Neural cell (in vitro differentiated cells): ENCODE measurements around the gene SYNRG. TPM values are rescaled to one million over a fixed set of nuclear protein-coding genes. Genes with fewer than 3 reads are reported as not detected.

ENCODE experiments used
- H2AFZ ChIP-seq: fragments of 200-600, 300-800 bp; sonication (generic), shearing (Covaris generic); 2 replicates; pipeline ENCODE4 v1.6.0; 2014; ENCODE audit warnings: low read depth, mild to moderate bottlenecking, antibody characterized with exemption, low read length, moderate library complexity
- H3F3A ChIP-seq: fragments of 200-600 bp; shearing (Covaris generic); 2 replicates; pipeline ENCODE4 v1.6.1; 2016; ENCODE audit warnings: mild to moderate bottlenecking, moderate library complexity, mixed read lengths, antibody characterized with exemption, low read length; ENCODE audit not compliant: insufficient read depth, poor library complexity, severe bottlenecking
- H3K27ac ChIP-seq: fragments of 200-600, 300-800 bp; sonication (generic), shearing (Covaris generic); 2 replicates; pipeline ENCODE4 v1.5.1; 2014; ENCODE audit warnings: mild to moderate bottlenecking, low read length, moderate library complexity
- H3K27me3 ChIP-seq: fragments of 300-800, 200-600 bp; sonication (generic), shearing (Covaris generic); 2 replicates; pipeline ENCODE4 v1.6.0; 2014; ENCODE audit warnings: mild to moderate bottlenecking, low read depth, low read length, moderate library complexity; ENCODE audit not compliant: insufficient read depth
- H3K36me3 ChIP-seq: fragments of 300-800, 200-600 bp; sonication (generic), shearing (Covaris generic); 2 replicates; pipeline ENCODE4 v1.5.1; 2014; ENCODE audit warnings: mild to moderate bottlenecking, antibody characterized with exemption, low read length, moderate library complexity; ENCODE audit not compliant: insufficient read depth
- H3K4me2 ChIP-seq: fragments of 300-800, 200-600 bp; sonication (generic), shearing (Covaris generic); 2 replicates; pipeline ENCODE4 v1.6.0; 2014; ENCODE audit warnings: mild to moderate bottlenecking, low read length
- H3K4me3 ChIP-seq: fragments of 300-800, 200-600 bp; sonication (generic), shearing (Covaris generic); 2 replicates; pipeline ENCODE4 v1.5.1; 2014; ENCODE audit warnings: mild to moderate bottlenecking, low read length, moderate library complexity
- H3K79me2 ChIP-seq: fragments of 200-600 bp; shearing (Covaris generic); replicated peaks from 2 replicates; pipeline ENCODE4 v1.6.0; 2014; ENCODE audit warnings: mild to moderate bottlenecking, low read length, moderate library complexity; ENCODE audit not compliant: insufficient read depth
- H3K9ac ChIP-seq: fragments of 300-800, 200-600 bp; sonication (generic), shearing (Covaris generic); 2 replicates; pipeline ENCODE4 v1.6.1; 2016; ENCODE audit warnings: mild to moderate bottlenecking, low read length, mixed read lengths
- H3K9me2 ChIP-seq: fragments of 200-600 bp; shearing (Covaris generic); 2 replicates; pipeline ENCODE4 v1.6.1; 2016; ENCODE audit warnings: mild to moderate bottlenecking, low read length, mixed read lengths; ENCODE audit not compliant: insufficient read depth
- H3K9me3 ChIP-seq: fragments of 200-600, 300-800 bp; sonication (generic), shearing (Covaris generic); 2 replicates; pipeline ENCODE4 v1.6.1; 2016; ENCODE audit warnings: mild to moderate bottlenecking, mixed run types, low read length, moderate library complexity, mixed read lengths
- H4K20me1 ChIP-seq: fragments of 200-600 bp; shearing (Covaris generic); 2 replicates; pipeline ENCODE4 v1.6.1; 2016; ENCODE audit warnings: mild to moderate bottlenecking, mixed run types; ENCODE audit not compliant: insufficient read depth
- EP300 ChIP-seq: fragments of 450-650 bp; conservative IDR thresholded peaks from 2 replicates; pipeline ENCODE4 v1.6.1; 2014; ENCODE audit warnings: antibody characterized with exemption, mild to moderate bottlenecking, moderate library complexity; ENCODE audit not compliant: poor library complexity, severe bottlenecking
- EZH2 ChIP-seq: fragments of 200-600, 300-800 bp; shearing (Covaris generic), sonication (generic); IDR thresholded peaks from 2 replicates; pipeline ENCODE4 v1.6.1; 2014; ENCODE audit warnings: antibody characterized with exemption, low read length, borderline replicate concordance, mild to moderate bottlenecking; ENCODE audit not compliant: insufficient read depth, poor library complexity, severe bottlenecking
- MXI1 ChIP-seq: fragments of 450-650 bp; conservative IDR thresholded peaks from 2 replicates; pipeline ENCODE4 v1.6.1; 2014; ENCODE audit warnings: antibody characterized with exemption, mild to moderate bottlenecking; ENCODE audit not compliant: poor library complexity, severe bottlenecking
- POLR2AphosphoS5 ChIP-seq: IDR thresholded peaks from 2 replicates; pipeline ENCODE4 v1.6.1; 2012
- RAD21 ChIP-seq: fragments of 450-650 bp; conservative IDR thresholded peaks from 2 replicates; pipeline ENCODE4 v1.6.1; 2014; ENCODE audit warnings: antibody characterized with exemption, mild to moderate bottlenecking, moderate library complexity
- SMC3 ChIP-seq: fragments of 450-650 bp; conservative IDR thresholded peaks from 2 replicates; pipeline ENCODE4 v1.6.1; 2014; ENCODE audit warnings: antibody characterized with exemption, mild to moderate bottlenecking, moderate library complexity; ENCODE audit not compliant: poor library complexity
- TAF1 ChIP-seq: IDR thresholded peaks from 2 replicates; pipeline ENCODE4 v1.6.1; 2012; ENCODE audit warnings: low read depth
- polyA plus RNA-seq: library from polyadenylated mRNA; depleted of rRNA; stranded (reverse); fragments of >200 nt; gene quantifications from 2 replicates; pipeline ENCODE4 v1.2.3, GENCODE V29; 2014
- TF ChIP-seq, protein P1 (sequence below): IDR thresholded peaks from 2 replicates; pipeline ENCODE4 v1.6.1; 2012; ENCODE audit warnings: borderline replicate concordance
- TF ChIP-seq, protein P2 (sequence below): fragments of 450-650 bp; IDR thresholded peaks from 2 replicates; pipeline ENCODE4 v1.5.1; 2014; ENCODE audit warnings: antibody characterized with exemption, mild to moderate bottlenecking, moderate library complexity; ENCODE audit not compliant: poor library complexity, severe bottlenecking

The SYNRG gene
- polyA plus RNA-seq, 1 donor from 2014 or later: 16.1 TPM

DNA sequence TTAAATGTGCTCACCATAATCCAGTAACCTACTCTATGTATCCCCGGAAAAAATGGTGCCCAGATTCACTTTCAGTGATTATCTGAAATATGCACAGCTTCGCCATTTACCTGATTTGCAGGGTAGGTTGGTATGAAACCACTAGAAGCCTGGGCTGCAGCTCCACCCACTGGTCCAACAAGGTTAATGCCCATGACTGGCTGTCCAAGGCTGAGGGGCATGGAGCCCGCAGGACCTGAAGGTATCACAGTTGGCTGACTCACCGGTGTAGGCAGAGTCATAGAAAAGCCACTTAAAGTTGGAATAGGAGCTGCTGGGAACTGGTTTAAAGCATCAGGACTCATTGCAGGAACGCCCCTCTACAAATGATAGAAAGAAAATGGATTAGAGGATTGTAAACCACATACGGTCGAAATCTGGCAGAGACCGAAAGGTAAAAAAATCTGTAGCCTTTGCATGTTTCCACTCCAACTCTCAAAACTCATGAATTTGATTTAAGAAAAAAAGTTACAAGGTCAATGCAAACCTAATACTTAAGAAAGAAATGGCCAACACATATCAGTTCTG lies 38.6 kb downstream of the SYNRG start:
- no peaks in the 10 kb centered on the region for H3K79me2 ChIP-seq
- no peak overlapping the region for H3K27ac ChIP-seq
- no peaks in the 10 kb centered on the region for H4K20me1 ChIP-seq
- H3F3A ChIP-seq: no peaks in the 10 kb centered on the region
- no peaks in the 10 kb centered on the region for H3K27me3 ChIP-seq
- H2AFZ ChIP-seq: no peak overlapping the region
- no peak for TF ChIP-seq SMC3
- TF ChIP-seq EZH2: no peak
- TF ChIP-seq, protein P1, sequence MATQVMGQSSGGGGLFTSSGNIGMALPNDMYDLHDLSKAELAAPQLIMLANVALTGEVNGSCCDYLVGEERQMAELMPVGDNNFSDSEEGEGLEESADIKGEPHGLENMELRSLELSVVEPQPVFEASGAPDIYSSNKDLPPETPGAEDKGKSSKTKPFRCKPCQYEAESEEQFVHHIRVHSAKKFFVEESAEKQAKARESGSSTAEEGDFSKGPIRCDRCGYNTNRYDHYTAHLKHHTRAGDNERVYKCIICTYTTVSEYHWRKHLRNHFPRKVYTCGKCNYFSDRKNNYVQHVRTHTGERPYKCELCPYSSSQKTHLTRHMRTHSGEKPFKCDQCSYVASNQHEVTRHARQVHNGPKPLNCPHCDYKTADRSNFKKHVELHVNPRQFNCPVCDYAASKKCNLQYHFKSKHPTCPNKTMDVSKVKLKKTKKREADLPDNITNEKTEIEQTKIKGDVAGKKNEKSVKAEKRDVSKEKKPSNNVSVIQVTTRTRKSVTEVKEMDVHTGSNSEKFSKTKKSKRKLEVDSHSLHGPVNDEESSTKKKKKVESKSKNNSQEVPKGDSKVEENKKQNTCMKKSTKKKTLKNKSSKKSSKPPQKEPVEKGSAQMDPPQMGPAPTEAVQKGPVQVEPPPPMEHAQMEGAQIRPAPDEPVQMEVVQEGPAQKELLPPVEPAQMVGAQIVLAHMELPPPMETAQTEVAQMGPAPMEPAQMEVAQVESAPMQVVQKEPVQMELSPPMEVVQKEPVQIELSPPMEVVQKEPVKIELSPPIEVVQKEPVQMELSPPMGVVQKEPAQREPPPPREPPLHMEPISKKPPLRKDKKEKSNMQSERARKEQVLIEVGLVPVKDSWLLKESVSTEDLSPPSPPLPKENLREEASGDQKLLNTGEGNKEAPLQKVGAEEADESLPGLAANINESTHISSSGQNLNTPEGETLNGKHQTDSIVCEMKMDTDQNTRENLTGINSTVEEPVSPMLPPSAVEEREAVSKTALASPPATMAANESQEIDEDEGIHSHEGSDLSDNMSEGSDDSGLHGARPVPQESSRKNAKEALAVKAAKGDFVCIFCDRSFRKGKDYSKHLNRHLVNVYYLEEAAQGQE: no peak
- TF ChIP-seq RAD21: peak; percentile 35
- no peak overlapping the region for H3K4me2 ChIP-seq
- peaks cover 18% of the 10 kb centered on the region for H3K36me3 ChIP-seq
- no peaks in the 10 kb centered on the region for H3K9me2 ChIP-seq
- H3K9me3 ChIP-seq: peaks cover 5% of the 10 kb centered on the region
- no peak overlapping the region for H3K4me3 ChIP-seq
- H3K9ac ChIP-seq: no peak overlapping the region

DNA sequence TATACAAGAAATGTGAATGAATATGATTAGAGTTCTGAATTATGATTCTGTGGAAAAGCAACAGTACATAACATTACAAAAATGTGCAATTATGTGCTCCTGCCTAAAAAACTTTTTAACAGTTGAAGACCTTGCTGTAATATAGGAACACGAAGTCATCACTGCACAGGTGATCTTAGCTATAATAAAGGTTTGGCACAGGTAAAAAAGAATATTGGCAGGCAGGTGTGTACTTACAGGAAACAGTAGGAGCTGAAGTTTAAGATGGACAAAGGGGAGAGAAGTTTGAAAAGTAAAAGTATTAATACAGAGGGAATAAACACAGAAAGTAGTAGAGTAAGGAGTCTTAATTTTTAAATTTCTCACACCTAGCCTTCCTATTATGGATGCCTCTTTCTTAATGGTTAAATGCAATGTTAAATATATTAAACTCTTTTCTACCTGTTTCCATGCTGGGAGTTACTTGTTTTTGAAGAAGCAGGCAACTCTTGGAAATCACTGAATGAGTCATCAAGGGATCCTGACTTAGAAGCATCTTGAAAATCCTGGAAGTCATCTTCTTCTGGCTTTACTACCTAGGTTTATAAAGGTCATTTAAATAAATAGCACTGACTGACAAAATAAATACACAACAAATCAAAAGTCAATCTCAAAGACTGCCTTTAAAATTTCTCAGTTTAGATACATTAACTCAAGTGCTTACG lies 40.7 kb downstream of the SYNRG start:
- no peak overlapping the region for H3K4me3 ChIP-seq
- no peak overlapping the region for H2AFZ ChIP-seq
- TF ChIP-seq EP300: no peak
- TF ChIP-seq EZH2: no peak
- no peak for TF ChIP-seq POLR2AphosphoS5
- no peak for TF ChIP-seq RAD21
- TF ChIP-seq TAF1: no peak
- TF ChIP-seq SMC3: no peak
- TF ChIP-seq MXI1: no peak
- TF ChIP-seq, protein P1: no peak
- TF ChIP-seq, protein P2, sequence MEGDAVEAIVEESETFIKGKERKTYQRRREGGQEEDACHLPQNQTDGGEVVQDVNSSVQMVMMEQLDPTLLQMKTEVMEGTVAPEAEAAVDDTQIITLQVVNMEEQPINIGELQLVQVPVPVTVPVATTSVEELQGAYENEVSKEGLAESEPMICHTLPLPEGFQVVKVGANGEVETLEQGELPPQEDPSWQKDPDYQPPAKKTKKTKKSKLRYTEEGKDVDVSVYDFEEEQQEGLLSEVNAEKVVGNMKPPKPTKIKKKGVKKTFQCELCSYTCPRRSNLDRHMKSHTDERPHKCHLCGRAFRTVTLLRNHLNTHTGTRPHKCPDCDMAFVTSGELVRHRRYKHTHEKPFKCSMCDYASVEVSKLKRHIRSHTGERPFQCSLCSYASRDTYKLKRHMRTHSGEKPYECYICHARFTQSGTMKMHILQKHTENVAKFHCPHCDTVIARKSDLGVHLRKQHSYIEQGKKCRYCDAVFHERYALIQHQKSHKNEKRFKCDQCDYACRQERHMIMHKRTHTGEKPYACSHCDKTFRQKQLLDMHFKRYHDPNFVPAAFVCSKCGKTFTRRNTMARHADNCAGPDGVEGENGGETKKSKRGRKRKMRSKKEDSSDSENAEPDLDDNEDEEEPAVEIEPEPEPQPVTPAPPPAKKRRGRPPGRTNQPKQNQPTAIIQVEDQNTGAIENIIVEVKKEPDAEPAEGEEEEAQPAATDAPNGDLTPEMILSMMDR: no peak
- no peaks in the 10 kb centered on the region for H3K9me3 ChIP-seq
- no peak overlapping the region for H3K9ac ChIP-seq
- peaks cover 18% of the 10 kb centered on the region for H3K36me3 ChIP-seq
- no peaks in the 10 kb centered on the region for H3F3A ChIP-seq
- H3K9me2 ChIP-seq: no peaks in the 10 kb centered on the region
- no peak overlapping the region for H3K27ac ChIP-seq
- no peak overlapping the region for H3K4me2 ChIP-seq
- no peaks in the 10 kb centered on the region for H3K27me3 ChIP-seq
- no peaks in the 10 kb centered on the region for H4K20me1 ChIP-seq
- no peaks in the 10 kb centered on the region for H3K79me2 ChIP-seq
